Measurements from ENCODE around the gene MAN2A1.
A peak's percentile ranks its signal among the peaks of the same experiment; 100 is the strongest.

The MAN2A1 gene

DNA sequence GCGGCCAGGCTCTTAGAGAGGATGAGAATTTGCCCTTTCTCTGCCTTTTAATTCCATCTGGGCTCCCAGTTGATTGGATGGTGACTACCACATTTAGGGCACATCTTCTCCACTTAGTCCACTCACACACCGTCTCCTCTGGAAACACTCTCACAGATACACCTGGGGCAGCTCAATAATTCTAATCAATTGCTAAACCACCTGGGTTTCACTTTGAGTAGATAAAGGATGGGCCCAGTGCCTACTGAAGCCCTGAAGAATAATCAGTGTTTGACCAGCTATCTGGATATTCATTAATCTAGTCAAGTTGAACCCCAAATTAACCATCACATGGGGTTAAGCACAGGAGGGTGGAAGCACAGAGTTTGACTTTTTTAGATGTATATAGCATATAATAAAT is 19.1 kb downstream of the MAN2A1 start:
- no peak for DNase-seq

DNA sequence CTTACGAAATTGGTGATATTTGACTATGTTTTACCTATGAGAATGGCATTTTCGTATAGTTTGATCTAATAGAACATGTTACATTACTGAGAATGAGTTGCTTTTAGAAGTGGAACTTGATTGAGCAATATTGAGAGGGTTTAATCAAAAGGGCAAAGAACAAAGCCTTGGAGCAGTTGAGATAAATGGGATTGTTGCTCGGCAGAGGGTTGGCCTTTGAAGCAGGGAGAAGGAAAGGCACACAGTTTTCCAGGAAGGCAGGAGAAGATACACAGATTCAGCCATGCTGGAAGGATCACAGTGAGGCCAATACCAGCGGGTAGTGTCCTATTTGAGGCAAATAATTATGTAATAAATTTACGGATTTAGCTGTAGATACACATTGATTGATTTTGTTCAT is 19.5 kb downstream of the MAN2A1 start:
- DNase-seq = no peak

DNA sequence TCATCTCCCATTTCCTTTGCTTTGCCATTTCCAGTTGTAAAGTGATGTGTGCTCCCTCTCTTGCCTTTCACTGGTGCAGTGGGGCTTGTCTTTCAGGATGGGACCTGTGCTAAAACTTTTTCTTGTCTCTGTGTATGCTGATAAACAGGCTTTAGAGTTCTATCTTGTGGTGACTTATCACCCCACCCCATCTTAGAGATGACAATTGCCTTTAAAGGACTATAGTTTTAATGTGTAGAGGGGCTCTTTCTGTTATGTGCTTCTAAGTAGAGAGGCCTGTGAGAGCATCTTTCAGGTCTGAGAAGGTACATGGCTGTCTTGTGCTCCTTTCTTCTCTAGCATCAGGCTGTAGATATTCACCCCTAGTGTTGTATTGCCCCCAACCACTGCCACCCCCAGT is 21.9 kb downstream of the MAN2A1 start:
- DNase-seq = no peak

DNA sequence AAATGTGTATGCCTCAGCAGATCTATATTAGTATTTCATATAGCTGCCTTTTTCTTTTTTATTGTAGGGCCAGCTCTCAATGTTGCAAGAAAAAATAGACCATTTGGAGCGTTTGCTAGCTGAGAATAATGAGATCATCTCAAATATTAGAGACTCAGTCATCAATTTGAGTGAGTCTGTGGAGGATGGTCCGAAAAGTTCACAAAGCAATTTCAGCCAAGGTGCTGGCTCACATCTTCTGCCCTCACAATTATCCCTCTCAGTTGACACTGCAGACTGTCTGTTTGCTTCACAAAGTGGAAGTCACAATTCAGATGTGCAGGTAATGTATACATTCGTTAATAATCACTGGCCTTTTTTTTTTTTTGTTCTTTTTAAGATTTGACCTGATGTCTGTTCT is 23.7 kb downstream of the MAN2A1 start:
- no peak for DNase-seq

DNA sequence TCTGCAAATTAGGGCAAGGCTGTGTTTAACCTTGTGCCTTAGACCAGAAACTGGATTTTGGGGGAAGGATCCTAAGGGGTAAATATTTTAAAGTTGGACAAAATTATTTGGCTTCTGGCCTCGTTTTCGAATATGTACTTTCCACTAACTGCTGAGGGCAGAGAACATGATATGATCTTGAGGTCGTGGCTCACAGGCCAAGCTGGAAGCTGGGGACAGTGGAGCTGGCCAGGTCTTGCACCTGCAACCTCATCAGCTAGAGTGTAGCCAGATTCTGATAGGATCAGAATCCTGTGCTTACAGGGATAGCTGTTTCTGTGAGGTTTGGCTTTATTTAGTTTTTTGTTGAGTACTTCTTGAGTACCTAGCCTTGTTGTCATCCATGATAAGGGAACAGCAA is 24.9 kb downstream of the MAN2A1 start:
- DNase-seq = no peak

DNA sequence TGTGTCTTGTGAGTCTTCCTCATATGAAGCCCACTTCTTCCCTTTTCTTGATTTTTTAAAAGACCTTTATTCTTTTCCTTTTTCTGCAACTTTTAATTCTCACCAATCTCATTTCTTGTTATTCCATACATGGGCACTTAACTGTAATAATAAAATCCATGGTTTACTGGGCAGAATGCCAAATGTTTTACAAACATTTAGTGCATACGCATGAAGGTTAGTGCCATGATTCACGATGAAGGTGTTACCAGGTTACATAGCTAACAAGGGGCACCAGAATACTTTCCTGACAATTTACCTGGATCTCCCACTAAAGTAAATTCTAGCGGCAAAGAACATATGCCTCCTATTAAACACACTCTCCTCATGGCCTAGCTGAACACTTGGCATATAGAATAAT is 28.5 kb downstream of the MAN2A1 start:
- DNase-seq = no peak

DNA sequence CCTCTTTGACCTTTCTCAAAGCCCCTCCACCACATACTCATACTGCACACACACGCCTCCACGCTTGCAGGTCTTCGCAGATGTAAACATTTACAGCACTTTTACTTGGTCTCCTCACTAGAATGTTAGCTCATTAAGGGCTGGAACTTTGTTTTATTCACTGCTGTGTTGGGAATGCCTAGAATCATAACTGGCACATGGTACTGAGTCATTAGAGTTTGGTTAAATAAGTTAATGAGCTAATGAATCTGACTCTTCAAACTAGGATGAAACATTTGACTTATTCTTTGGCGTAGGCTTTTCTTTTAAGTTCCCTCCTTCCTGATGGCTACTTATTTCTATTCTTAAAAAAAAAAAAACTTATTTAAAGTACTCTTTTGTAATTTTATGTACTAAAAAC is 28.9 kb downstream of the MAN2A1 start:
- DNase-seq = no peak

DNA sequence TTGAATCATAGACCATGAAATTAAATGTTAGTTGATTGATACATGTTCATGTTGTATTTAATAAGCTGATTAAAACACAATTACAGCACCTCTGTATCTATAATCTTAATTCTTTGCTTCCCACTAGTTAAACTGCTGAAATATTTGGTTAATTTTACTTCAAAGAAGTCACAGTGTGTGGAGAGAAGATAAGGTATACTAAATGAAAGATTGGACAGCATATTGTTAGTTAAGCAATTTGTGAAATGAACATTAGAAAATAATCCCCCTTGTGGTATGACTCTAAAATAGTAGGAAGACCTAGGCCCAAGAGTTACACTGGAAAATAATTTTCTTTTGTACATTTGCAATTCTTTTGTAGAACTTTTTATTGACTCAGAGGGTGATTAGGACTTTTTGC is 30.3 kb downstream of the MAN2A1 start:
- DNase-seq = no peak

DNA sequence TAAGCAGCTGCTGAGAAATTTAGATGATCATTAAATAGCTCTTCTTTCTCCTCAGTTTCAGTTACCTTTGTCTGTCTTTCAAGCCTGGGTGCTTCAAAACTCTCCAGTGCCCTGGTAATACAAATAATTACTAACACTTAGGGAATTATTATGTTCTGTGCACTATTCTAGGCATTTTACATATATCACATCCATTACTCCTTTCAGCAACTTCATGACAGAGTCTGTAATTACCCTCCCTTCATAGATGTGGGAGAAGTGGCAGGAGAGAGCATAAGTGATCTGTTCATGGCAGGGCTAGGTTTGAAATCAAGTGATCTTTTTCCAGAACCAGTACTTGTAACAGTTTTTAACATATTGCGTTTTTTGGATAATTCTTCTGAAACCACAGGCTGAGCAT is 32.0 kb downstream of the MAN2A1 start:
- peak; percentile 32 for DNase-seq

DNA sequence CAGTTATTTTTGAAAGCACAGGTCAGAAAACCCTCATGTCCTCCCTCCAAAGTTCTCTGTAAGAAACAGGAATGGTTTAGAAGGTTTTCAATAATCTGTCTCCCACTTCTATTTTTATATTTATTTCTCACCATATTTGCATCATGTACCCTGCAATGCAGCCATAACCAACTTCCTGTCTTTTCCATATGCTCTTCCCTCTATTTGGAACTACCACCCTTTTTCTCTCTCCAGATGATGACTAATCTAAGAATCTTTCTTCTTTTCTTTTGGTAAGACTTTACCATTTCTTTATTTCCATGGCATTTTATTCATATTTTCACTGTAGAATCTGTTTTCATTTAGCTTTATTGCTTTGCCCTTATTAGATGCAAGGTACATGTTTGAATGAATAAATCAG is 33.9 kb downstream of the MAN2A1 start:
- DNase-seq = peak; percentile 52

DNA sequence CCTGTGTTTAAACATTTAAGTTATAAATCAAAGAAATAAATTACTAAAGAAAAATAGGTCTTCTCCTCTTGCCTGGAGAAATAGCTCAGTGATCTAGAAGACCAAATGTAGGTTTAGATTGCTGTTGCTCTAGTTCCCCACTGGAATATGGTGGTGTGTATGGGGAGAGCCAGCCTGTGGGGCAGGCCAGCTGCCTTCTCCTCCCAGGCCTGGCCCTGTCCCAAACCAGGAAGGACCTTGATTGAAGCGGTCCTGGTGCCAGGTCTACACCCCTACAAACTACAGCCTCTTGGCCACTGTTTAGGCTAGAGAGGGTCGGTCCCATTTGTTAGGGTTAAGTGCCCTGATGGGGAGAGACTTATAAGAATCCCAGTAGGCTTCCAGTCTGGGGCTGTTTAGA is 35.4 kb downstream of the MAN2A1 start:
- no peak for DNase-seq

DNA sequence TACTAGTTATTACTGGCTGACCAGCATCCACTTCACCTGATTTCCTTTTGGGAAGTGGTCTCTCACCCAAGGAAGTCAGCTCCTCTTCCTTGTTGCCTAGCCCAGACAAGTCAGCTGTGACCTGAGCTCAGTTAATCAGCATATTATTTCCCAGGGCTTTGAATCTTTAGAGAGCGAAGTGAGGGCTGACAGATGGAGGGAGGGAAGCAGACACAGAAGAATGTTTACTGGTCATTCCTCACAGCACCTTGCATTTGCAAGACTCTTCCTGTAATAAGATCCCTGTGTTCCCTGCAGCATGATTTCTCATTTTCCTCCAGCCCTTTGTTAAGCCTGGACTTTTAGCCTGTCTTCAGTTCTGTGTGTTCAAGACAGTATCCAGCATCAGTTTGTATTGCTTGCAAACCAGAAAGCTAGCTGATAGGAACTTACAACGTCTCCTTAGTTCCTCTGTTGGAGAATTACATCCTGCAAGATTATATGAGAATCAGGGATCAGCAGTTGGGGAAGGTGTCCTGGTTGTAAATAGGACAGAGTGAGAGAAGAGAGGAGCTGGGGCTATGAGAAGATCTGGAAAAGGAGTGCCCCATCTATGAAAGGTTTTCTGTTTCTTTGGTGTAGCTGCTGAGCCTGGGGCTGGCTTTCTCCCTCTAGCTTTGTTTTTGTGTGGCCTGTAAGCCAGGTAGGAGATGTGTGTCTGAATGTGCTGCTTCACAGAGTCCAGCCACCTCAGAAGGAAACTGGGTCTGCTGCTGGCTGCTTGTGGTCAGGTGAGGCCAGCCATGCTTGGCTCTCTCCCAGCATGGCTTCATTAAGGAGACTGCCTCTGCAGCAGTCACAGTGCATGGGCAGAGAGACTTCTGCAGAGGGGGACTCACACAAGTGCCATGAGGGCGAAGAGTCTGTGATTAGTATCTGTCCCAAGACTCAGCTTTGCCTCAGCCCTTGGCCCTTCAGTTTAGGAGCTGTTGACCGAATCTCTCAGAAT is 50.3 kb downstream of the MAN2A1 start:
- peak; percentile 31 for DNase-seq

DNA sequence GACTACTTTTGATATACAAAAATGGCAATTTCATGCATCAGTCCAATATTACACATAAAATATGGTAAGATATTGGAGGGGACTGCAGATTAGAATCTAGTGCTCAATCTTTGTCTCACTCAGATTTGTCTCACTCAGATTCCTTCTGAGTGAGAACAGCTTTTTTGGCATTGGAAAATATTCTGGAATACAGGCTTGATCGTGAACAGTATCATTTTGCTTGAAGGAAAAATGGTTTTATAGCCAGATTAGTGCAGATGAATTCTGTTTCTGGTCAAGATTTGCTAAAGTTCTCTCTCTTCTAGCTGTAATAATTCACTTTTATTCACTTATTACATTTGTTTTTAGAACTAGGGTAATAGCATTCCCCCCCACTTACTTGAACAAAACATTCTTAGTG is 51.2 kb downstream of the MAN2A1 start:
- DNase-seq = no peak

DNA sequence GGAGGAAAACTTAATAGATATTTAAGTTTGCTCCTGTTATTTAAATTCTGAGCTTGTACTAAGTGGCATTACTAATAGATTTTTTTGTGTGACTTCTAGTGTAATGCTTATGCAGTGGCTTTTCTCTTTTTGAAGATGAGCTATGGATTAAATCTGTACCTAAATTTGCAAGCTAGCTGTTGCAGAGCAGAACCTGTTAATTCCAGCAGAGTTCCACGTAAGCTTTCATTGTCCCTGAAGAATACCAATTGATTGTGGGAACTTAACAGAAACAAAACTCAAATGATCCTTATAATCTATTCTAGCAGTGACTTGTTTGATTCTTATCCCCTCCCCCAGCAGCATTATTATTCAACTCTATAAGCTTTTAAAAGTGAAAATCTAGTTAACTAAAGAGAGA is 51.7 kb downstream of the MAN2A1 start:
- no peak for DNase-seq

DNA sequence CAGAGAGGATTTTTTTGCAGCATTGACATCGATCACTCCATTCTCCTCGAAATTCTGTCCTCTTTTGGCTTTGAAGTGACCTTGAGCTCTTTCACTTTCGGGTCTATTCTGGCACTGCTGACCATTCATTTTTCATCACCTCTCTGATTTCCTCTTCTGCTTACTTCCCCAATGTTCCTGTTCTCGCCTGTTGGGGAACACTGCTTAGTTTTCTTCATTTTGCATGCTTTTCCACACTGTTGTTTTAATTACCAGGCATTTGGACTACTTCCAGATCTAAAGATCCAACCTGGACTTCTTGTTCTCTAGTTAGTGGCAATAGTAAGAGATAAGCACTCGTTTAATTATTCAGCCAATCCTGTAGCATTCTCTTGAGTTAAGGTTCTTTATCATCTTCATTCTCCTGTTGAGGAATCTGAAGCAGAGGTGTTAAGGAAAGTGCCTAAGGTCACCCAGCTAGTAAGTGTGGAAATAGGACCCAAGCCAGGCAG is 53.4 kb downstream of the MAN2A1 start:
- DNase-seq = no peak

DNA sequence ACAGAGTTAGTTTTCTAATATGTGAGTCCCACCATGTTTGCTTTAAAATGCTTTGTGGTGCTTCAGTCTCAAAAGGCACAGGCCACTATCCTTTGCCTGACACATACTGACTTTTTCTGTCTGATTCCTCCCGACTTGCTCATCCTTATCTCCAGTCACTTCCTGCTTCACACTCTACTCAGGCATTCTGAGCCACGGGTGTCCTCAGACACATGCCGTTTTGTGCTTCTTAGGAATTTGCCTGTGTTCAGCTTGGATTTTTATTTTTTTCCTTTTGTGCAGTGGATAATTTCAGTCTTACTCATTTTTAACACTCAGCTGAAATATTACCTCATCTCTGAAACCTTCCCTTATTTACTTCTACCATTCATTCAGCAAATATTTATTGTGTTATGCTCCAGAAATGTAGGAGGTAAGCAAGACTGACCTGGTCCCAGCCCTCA is 54.1 kb downstream of the MAN2A1 start:
- DNase-seq = peak; percentile 95

DNA sequence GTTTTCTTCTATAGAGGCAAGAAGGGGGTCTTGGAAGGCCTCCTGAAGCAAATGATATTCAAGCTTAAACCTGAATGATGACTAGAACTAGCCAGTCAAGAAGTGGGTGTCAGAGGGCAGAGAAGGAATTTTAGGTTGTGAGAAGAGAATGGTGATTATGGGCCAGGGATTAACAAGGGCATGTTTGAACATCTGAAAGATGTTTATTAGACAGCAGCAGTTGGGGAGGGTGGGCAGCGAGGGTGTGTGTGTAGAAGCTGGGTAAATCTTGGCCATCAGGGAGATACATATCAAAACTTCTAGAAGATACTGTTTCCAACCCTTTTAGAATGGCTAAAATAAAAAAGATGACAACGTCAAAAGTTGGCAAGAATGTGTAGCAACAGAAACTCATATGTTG is 54.5 kb downstream of the MAN2A1 start:
- no peak for DNase-seq

DNA sequence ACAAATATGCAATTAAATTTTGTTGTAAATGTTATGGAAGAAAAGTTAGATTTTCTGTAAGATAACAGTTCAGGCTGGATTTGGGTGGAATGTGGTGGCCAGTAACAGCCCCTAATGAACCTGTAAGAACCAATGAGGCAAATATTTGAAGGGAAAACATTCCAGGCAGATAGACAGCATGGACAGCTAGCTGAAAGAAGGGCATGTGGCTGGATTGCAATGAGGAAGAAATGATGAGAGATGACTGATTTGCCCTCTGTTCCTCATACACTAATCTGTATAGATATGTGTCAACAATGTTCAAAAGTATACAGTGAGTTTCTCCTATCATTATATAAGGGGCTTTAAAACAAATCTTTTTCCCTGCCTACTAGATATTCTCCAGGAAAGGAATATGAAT is 58.8 kb downstream of the MAN2A1 start:
- peak; percentile 41 for DNase-seq

DNA sequence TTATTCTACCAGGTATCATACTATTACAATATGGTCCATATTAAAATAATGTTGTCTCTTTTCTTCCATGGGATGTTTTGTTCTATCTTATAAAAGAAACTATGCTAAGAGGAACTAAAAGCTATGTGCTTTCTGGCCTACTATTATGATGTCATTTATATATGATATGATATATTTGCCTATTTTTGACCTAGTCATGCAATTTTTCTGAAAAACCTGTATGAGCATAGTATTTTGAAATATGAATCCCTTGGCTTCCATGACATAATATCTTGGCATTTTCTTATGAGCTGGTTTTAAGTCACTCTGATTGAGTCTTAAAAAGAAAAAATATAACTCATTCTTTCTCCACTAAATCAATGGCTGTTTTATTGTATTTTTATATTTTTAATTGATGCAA is 60.7 kb downstream of the MAN2A1 start:
- no peak for DNase-seq

DNA sequence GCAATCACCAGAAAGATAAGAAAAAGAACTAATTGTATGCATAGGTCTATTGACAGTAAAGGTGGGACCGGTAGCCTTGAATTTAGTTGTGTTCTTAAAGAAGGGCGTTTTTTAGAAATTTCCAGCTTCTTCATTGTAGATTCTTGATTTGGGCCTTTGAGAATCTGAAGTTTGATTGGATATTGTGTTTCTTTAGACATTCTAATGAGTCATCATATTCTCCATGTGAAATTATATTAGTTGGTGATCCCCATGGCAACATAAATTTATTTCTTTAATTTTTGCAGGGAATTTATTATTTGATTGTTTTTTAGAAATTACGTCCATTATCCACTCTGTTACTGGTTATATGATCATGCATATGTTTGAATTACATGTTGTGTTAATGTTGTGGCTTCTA is 63.6 kb downstream of the MAN2A1 start:
- no peak for DNase-seq

DNA sequence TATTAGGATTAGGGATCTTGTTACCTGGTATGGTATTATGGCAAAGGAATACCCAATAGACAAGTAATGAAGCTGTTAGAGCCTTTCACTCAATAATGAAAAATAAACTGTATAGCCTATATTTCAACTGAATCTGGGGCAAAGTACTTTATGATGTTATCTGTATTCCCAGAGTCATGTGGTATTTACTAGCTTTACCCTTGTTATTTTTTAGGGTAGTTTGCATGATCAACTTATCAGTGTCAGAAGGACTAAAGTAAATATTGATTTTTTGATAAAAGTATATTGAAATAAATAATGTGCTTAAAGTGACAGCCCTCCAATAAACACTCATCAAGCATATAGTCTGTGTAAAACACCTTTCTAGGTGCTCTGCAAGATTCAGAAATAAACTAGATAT is 64.6 kb downstream of the MAN2A1 start:
- DNase-seq = no peak

DNA sequence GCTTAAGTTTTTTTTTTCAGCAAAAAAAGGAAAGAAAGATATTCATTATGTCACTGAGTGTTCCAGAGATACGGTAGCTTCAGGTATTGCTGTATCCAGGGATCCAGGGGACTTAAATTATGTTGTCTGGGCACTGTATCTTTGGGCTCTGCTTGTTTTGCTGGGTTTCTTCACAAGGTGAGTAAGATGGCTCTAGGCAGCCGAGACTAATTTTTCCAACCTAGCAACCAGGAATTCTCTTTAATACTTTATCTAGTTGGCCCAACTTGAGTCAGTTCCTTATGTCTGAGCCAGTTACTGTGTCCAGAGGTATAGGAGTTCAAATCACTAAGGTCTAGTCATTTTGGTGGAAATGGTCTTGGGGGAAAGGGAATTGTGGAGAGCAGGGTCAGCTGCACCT is 66.0 kb downstream of the MAN2A1 start:
- DNase-seq = no peak

DNA sequence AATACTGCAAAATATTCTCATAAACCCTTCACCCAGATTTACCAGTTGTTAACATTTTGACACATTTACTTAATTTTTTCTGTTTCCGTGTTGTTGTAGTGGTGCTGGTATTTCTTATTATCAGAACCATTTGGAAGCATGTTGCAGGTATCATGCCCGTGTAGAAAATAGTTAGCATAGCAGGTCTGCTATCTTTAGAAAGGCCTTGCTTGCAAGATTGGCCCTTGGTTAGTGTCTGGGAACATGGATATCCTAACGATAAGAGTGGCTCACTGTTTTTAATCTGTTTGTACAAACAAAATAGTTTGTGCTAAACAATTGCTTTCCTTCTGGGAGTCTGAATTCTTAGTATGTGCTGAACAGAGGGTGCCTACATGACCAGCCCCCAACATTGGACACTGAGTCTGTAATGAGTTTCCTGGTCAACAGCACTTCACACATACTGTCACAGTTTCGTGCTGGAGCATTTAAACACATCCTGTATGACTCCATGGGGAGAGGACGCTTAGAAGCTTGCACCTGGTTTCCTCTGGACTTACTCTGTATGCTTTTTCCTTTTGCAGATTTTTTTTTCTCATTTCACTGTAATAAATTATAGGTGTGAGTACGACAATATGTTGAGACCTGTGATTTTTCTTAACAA is 66.9 kb downstream of the MAN2A1 start:
- no peak for DNase-seq

DNA sequence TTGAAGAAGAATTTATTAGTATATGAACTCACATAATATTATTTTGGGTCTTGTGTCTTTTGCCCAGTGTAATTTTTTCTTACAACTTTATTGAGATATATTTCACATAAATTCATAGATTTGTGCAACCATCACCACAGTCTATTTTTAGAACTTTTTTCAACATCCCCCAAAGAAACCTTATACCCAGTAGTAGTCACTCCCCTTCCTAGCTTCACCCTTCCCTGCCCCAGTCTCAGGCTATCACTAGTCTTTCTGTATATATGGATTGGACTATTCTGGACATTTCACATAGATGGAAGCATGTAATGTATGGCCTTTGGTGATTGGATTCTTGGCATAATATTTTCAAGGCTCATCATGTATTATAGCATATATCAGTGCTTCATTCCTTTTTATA is 67.8 kb downstream of the MAN2A1 start:
- DNase-seq = no peak

All from fibroblast of upper back skin (primary cell).